Hippocampal formation (tissue), 2 donors: ENCODE measurements around the gene UAP1L1.
A peak's percentile ranks its signal among the peaks of the same experiment; 100 is the strongest.
"Not testable (repeated sequence)": the region's sequence is repeated elsewhere in the genome, so short reads cannot be mapped to it uniquely, and the experiment has no call there.

Source experiments
- DNase-seq, 2 donors: peaks; one replicate each; lab custom pipeline; 2025; lab: John Stamatoyannopoulos, UW

UAP1L1 gene

GRCh38 chr9:137077010-137077747, at the start of gene UAP1L1:
UAP1L1 (plus strand) TSS chr9:137077517; CDS start chr9:137077533, 16 bp downstream.
- DNase-seq = peak; percentile 52 to 82

GRCh38 chr9:137028263-137029057, 48.9 kb upstream of the UAP1L1 start:
- DNase-seq = peak; percentile 49 to 60

GRCh38 chr9:137029058-137029936, 48.0 kb upstream of the UAP1L1 start:
- peak; percentile 31 to 70 for DNase-seq

- no peak for DNase-seq
These were observed 47.3 kb upstream of the UAP1L1 start for GRCh38 chr9:137030006-137030405.

- no peak for DNase-seq
These were observed 46.5 kb upstream of the UAP1L1 start for GRCh38 chr9:137030538-137031527.

GRCh38 chr9:137031904-137032640, 45.2 kb upstream of the UAP1L1 start, which contains the start of gene FUT7:
FUT7 (minus strand) TSS chr9:137032088; CDS start chr9:137031991, 97 bp downstream.
- DNase-seq = no peak

- DNase-seq = no peak
These were observed 44.5 kb upstream of the UAP1L1 start for GRCh38 chr9:137032858-137033257.

- DNase-seq = not testable (repeated sequence)
These were observed 43.8 kb upstream of the UAP1L1 start for GRCh38 chr9:137033481-137033880.

- no peak for DNase-seq
These were observed 43.1 kb upstream of the UAP1L1 start for GRCh38 chr9:137034039-137034708.

- DNase-seq = peak; percentile 79 to 82
These were observed 42.4 kb upstream of the UAP1L1 start for GRCh38 chr9:137034709-137035506.

GRCh38 chr9:137035507-137035834, 41.8 kb upstream of the UAP1L1 start:
- DNase-seq = no peak

GRCh38 chr9:137035937-137036336, 41.4 kb upstream of the UAP1L1 start:
- no peak for DNase-seq

GRCh38 chr9:137037035-137037434, 40.3 kb upstream of the UAP1L1 start:
- DNase-seq = no peak

GRCh38 chr9:137037483-137037882, 39.8 kb upstream of the UAP1L1 start:
- DNase-seq = no peak

GRCh38 chr9:137038916-137039315, 38.4 kb upstream of the UAP1L1 start:
- DNase-seq = no peak

- no peak for DNase-seq
These were observed 37.5 kb upstream of the UAP1L1 start for GRCh38 chr9:137039611-137040366.

GRCh38 chr9:137040568-137040967, 36.7 kb upstream of the UAP1L1 start:
- DNase-seq = no peak

- DNase-seq = no peak
These were observed 36.2 kb upstream of the UAP1L1 start for GRCh38 chr9:137041124-137041523.
